DOHH2 (cell line): ENCODE measurements around the gene F2R.

Experiments used
- H3F3A ChIP-seq: fragments of 200-600 bp; sonication (generic), shearing (Covaris generic); 2 replicates; pipeline ENCODE4 v1.6.0; 2016; ENCODE audit warnings: antibody characterized with exemption, mild to moderate bottlenecking; ENCODE audit not compliant: control insufficient read depth, insufficient read depth
- H3K27ac ChIP-seq: fragments of 200-600 bp; sonication (generic); 2 replicates; pipeline ENCODE4 v1.5.1; 2014; ENCODE audit warnings: low read depth, mild to moderate bottlenecking, low read length, moderate library complexity
- H3K27me3 ChIP-seq: fragments of 200-600 bp; sonication (generic); 2 replicates; pipeline ENCODE4 v1.6.1; 2014; ENCODE audit warnings: mild to moderate bottlenecking, low read length, mixed read lengths; ENCODE audit not compliant: control insufficient read depth
- H3K36me3 ChIP-seq: fragments of 200-600 bp; sonication (generic); 2 replicates; pipeline ENCODE4 v1.6.1; 2014; ENCODE audit warnings: mild to moderate bottlenecking, low read length, moderate library complexity, mixed read lengths; ENCODE audit not compliant: control insufficient read depth
- H3K4me1 ChIP-seq: fragments of 200-600 bp; sonication (generic); 2 replicates; pipeline ENCODE4 v1.6.1; 2014; ENCODE audit warnings: mild to moderate bottlenecking, low read length, mixed read lengths; ENCODE audit not compliant: control insufficient read depth
- H3K4me2 ChIP-seq: fragments of 200-600 bp; sonication (generic); 2 replicates; pipeline ENCODE4 v1.6.0; 2014; ENCODE audit warnings: mild to moderate bottlenecking, low read length, moderate library complexity
- H3K4me3 ChIP-seq: fragments of 200-600 bp; sonication (generic); 2 replicates; pipeline ENCODE4 v1.5.1; 2014; ENCODE audit warnings: mild to moderate bottlenecking, low read length, mixed read lengths
- H3K79me2 ChIP-seq: fragments of 200-600 bp; sonication (generic); 2 replicates; pipeline ENCODE4 v1.6.1; 2014; ENCODE audit warnings: mild to moderate bottlenecking, low read length, mixed read lengths; ENCODE audit not compliant: control insufficient read depth
- H3K9me2 ChIP-seq: fragments of 200-600 bp; sonication (generic); replicated peaks from 2 replicates; pipeline ENCODE4 v1.6.1; 2014; ENCODE audit warnings: mild to moderate bottlenecking, low read length, mixed read lengths; ENCODE audit not compliant: control insufficient read depth
- H3K9me3 ChIP-seq: fragments of 200-600 bp; sonication (generic); 2 replicates; pipeline ENCODE4 v1.6.1; 2014; ENCODE audit warnings: antibody characterized with exemption, low read length, mixed read lengths; ENCODE audit not compliant: control insufficient read depth, insufficient read depth
- H4K20me1 ChIP-seq: fragments of 200-600 bp; sonication (generic); 2 replicates; pipeline ENCODE4 v1.6.0; 2014; ENCODE audit warnings: low read depth, mild to moderate bottlenecking, antibody characterized with exemption, low read length, moderate library complexity; ENCODE audit not compliant: control insufficient read depth, insufficient read depth
- CTCF ChIP-seq: fragments of 200-600 bp; sonication (generic); IDR thresholded peaks from one replicate; pipeline ENCODE4 v1.5.1; 2014; ENCODE audit warnings: antibody characterized with exemption, mild to moderate bottlenecking, low read depth, low read length; ENCODE audit not compliant: poor library complexity, severe bottlenecking
- EZH2phosphoT487 ChIP-seq: fragments of 200-600 bp; sonication (generic); IDR thresholded peaks from 2 replicates; pipeline ENCODE4 v1.6.1; 2017; ENCODE audit warnings: borderline replicate concordance, mild to moderate bottlenecking, antibody characterized with exemption, low read length, moderate library complexity, mixed read lengths

F2R gene

GRCh38 chr5:76709762-76710161 is 6.2 kb upstream of the F2R start:
- Histone ChIP-seq H3K4me1 (no peaks in the 10 kb centered on the region), H3K4me3 (no peak overlapping the region), H3K27me3 (no peaks in the 10 kb centered on the region), H3K79me2 (no peaks in the 10 kb centered on the region), H3K36me3 (no peaks in the 10 kb centered on the region; the same call in 1 of the 2 replicates), H3F3A (no peaks in the 10 kb centered on the region), H3K4me2 (no peak overlapping the region), H3K9me3 (no peaks in the 10 kb centered on the region), H3K27ac (no peak overlapping the region), H4K20me1 (no peaks in the 10 kb centered on the region), H3K9me2 (no peaks in the 10 kb centered on the region)
- TF ChIP-seq CTCF (no peak), EZH2phosphoT487 (no peak)

- no peak overlapping the region for H3K4me3 ChIP-seq
- TF ChIP-seq CTCF (no peak), EZH2phosphoT487 (no peak)
- H3K79me2 ChIP-seq = no peaks in the 10 kb centered on the region
- no peaks in the 10 kb centered on the region for H3K4me1 ChIP-seq
- no peaks in the 10 kb centered on the region for H3K9me2 ChIP-seq
- H3K36me3 ChIP-seq = no peaks in the 10 kb centered on the region; the same call in 1 of the 2 replicates
- H3F3A ChIP-seq = no peaks in the 10 kb centered on the region
- H3K4me2 ChIP-seq = no peak overlapping the region
- H3K27ac ChIP-seq = no peak overlapping the region
- H4K20me1 ChIP-seq = no peaks in the 10 kb centered on the region
- no peaks in the 10 kb centered on the region for H3K9me3 ChIP-seq
- no peaks in the 10 kb centered on the region for H3K27me3 ChIP-seq
Measured at GRCh38 chr5:76710991-76711390, 4.9 kb upstream of the F2R start.

GRCh38 chr5:76714751-76715485 is 1.0 kb upstream of the F2R start:
- H3K27me3 ChIP-seq = no peaks in the 10 kb centered on the region
- no peaks in the 10 kb centered on the region for H4K20me1 ChIP-seq
- no peaks in the 10 kb centered on the region for H3K9me2 ChIP-seq
- H3K4me3 ChIP-seq = no peak overlapping the region
- no peaks in the 10 kb centered on the region for H3K36me3 ChIP-seq
- no peaks in the 10 kb centered on the region for H3K9me3 ChIP-seq
- no peaks in the 10 kb centered on the region for H3K4me1 ChIP-seq
- H3K79me2 ChIP-seq = no peaks in the 10 kb centered on the region
- no peaks in the 10 kb centered on the region for H3F3A ChIP-seq
- TF ChIP-seq CTCF (no peak), EZH2phosphoT487 (no peak)
- H3K4me2 ChIP-seq = no peak overlapping the region
- H3K27ac ChIP-seq = no peak overlapping the region

- no peak overlapping the region for H3K4me3 ChIP-seq
- H3K36me3 ChIP-seq = no peaks in the 10 kb centered on the region
- no peaks in the 10 kb centered on the region for H3K9me3 ChIP-seq
- no peak overlapping the region for H3K4me2 ChIP-seq
- no peaks in the 10 kb centered on the region for H3K27me3 ChIP-seq
- no peaks in the 10 kb centered on the region for H3K79me2 ChIP-seq
- no peak overlapping the region for H3K27ac ChIP-seq
- TF ChIP-seq CTCF (no peak), EZH2phosphoT487 (no peak)
- no peaks in the 10 kb centered on the region for H3F3A ChIP-seq
- H3K4me1 ChIP-seq = no peaks in the 10 kb centered on the region
- H4K20me1 ChIP-seq = no peaks in the 10 kb centered on the region
- no peaks in the 10 kb centered on the region for H3K9me2 ChIP-seq
Measured at GRCh38 chr5:76715486-76715735, 515 bp upstream of the F2R start.
